DMS79 (cell line): ENCODE measurements around the gene TMTC2.
"Not testable (repeated sequence)": the region's sequence is repeated elsewhere in the genome, so short reads cannot be mapped to it uniquely, and the experiment has no call there.

Experiments
- DNase-seq: peaks from one replicate; lab custom pipeline; 2025; lab: John Stamatoyannopoulos, UW

TMTC2 gene

GRCh38 chr12:82845076-82845475, 158.4 kb downstream of the TMTC2 start:
- not testable (repeated sequence) for DNase-seq

- no peak for DNase-seq
These were observed 162.1 kb downstream of the TMTC2 start for GRCh38 chr12:82848845-82849244.

DNA sequence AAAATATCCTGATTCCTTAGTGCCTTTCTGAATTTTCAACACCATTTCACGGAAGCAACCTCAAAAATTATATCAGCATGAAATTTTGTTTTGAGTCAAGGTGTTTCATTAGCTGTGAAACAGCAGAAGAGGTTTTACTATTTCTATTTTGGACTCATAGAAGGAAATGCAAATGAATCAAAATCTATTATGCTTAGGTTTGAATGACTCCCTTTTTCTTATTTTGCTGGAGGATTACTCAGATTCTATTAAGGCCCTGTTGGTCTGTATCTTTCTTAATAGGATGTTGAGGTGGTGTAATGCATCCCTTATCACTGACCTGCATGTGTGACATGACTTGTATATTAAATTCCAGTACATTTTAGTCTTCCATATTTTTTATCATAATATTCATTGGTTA, 165.8 kb downstream of the TMTC2 start:
- DNase-seq: no peak

DNA sequence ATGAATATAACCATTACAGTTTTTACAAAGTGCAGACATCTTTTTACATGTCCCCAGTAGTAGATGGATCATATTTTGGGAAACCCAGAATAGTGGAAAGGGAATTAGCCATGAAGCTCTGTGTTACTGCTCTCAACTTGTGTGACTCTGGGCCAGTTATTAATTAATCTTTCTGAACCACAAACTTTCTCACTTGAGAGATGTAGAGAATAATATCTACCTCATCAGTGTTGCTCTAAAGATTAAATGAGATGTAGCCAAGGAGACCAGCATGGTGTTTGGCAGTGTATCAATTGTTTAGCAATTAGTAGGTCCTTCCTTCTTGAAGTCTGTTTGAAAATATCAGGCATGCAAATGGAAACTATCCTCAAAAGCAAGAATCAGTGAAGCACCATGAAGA, 169.2 kb downstream of the TMTC2 start:
- no peak for DNase-seq

DNA sequence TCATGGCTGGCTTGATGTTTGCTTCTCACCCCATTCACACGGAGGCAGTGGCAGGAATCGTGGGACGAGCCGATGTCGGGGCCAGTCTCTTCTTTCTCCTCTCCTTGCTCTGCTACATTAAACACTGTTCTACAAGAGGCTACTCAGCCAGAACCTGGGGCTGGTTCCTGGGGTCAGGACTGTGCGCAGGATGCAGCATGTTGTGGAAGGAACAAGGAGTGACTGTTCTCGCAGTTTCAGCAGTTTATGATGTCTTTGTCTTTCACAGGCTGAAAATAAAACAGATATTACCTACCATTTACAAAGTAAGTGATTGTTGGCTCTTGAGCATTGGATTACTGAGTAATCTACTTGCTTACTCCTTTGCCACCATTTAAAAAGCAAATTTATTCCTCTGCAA, 170.6 kb downstream of the TMTC2 start:
- DNase-seq: no peak

GRCh38 chr12:82857911-82858533, 171.3 kb downstream of the TMTC2 start:
- no peak for DNase-seq

- DNase-seq: no peak
These were observed 171.8 kb downstream of the TMTC2 start for GRCh38 chr12:82858534-82858917.

GRCh38 chr12:82862069-82862841, 175.5 kb downstream of the TMTC2 start:
- no peak for DNase-seq

- no peak for DNase-seq
These were observed 176.4 kb downstream of the TMTC2 start for GRCh38 chr12:82862876-82863649.

DNA sequence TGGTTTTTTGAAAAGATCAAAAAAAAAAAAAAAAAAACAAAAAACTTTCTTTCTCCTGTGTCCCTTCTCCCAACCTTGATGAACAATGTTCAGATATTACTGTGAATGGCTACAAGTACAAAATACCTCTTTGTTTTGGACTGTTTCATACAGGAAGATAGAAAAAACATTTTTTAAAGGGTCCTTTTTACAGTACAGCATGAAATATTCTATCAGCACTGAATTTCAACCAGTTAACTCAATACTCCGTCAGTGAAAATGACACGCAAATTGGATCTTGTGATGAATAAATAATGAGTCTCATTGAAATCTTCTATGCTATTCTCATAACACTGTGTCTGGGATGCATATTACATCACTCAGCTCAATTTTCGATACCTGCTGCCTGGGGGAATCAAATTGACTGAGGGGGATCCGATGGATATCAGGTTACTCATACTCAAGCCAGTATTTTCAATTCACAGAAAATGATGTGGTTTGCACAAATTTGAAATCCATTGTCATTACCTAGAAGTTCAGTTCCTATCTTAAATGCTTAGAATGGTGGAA, 179.6 kb downstream of the TMTC2 start:
- DNase-seq: no peak

GRCh38 chr12:82866946-82867345, 180.2 kb downstream of the TMTC2 start:
- no peak for DNase-seq

DNA sequence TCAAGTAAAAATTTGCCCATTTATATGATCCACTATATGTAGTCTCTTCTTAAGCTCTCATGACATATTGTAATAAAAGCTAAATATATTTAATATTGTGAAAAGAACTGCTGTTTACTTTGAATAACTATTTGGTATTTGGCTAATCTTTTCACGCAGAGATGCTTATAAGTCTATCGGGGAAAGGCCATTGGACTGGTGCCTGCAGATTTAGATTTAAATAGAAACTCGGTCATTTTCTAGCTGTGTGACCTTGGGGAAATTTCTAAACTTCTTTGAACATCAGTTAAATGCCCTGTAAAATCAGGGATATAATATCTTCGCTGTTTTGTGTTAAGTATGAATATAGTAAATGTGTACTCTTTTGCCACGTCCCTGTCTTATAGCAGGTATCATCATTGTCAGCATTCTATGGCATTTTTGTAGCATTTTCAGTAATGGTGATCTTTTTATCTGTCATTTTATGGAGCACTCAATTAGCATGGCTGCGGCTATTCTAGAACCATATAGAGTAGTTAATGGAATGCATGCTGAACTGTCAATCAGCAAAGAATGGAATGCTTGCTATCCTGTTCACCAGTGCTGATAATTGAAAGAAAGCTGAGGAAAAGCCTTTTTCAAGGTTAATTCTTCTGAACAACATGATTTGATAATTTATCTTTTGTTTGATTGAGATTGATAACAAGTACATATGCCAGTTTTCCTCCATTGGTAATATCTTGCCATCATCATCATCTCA, 181.2 kb downstream of the TMTC2 start:
- DNase-seq: no peak

DNA sequence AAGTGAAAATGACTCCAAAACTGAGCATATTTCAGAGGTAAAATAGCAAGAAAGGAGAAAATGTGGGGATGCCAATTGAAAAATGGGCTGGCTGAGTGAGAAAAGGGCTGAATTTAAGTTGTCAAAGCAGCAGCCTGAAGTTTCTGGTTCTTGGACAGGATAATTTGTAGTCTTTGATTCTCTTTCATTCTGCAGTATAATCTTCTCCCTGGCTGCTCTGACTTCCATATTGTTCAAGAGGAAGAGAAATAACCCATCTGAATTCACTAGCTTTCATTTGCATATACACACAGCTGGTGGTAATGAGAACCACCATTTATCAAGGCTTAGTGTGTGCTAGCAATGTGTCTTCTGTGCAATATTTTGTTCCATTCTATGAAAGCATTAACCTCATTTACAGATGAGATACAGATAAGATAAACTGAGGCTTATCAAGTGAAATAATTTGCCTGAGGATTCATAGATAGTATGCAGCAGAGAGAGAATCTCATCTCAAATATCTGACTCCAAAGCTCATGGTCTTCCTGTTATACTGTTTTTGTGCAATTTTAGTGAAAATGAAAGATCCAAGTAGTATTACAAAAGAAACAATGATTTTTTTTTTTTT, 184.2 kb downstream of the TMTC2 start:
- no peak for DNase-seq

- no peak for DNase-seq
These were observed 185.4 kb downstream of the TMTC2 start for GRCh38 chr12:82872088-82872487.

DNA sequence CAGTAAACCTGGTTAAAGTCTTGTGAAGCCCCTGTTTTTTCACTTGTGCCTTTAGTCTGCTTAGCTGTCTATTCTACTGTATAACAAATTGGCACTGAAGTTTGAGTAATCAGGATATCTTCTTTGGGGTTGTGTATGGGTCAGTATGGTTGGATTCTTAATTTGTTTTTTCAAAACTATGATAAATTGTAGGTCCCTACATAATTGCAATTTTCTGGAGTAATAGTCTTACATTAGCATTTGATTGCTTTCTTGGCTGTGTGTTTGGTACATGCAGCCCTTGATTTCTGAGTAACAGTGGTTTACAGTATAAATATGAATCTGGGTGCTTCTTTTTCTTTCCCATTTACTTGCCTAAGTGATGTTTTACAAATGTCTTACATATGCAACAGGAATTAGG, 186.6 kb downstream of the TMTC2 start:
- DNase-seq: no peak

DNA sequence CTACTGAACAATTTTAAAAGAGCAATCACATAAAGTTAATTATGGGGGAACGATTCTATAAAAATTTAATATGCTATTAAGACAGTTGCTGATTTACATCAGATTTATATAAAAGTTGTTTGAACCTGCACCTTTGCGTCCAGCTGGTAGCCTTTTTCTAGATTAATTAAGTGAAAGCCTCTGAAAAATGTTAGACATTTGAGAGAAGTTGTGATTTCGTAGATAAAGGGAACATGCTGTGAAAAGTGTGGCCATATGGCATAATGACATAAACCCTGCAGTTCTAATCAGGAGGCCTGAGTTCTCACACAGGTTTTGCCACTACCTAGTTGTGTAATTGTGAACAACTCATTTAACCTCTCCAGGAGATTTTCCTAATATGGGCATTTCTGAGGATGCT, 187.2 kb downstream of the TMTC2 start:
- no peak for DNase-seq

- no peak for DNase-seq
These were observed 188.2 kb downstream of the TMTC2 start for GRCh38 chr12:82874945-82875344.

- no peak for DNase-seq
These were observed 189.4 kb downstream of the TMTC2 start for GRCh38 chr12:82876075-82876474.

DNA sequence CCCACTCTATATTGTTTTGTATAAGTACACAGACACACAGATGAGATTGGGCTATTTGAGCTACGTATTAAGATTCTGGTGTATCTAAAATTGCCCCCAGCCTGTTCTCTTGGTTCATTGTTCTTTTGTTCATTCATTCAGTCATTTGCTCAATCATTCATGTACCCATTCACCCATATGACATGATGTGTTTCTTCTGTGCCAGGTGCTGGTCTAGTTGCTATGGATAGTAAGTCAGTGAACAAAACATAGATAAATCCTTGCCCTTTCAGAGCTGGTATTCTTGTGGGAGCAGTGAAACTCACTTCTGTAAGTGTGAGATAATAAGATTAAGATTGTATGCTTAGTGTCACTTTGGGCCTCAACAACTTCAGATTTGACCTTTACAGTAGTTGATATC, 191.3 kb downstream of the TMTC2 start:
- DNase-seq: no peak

DNA sequence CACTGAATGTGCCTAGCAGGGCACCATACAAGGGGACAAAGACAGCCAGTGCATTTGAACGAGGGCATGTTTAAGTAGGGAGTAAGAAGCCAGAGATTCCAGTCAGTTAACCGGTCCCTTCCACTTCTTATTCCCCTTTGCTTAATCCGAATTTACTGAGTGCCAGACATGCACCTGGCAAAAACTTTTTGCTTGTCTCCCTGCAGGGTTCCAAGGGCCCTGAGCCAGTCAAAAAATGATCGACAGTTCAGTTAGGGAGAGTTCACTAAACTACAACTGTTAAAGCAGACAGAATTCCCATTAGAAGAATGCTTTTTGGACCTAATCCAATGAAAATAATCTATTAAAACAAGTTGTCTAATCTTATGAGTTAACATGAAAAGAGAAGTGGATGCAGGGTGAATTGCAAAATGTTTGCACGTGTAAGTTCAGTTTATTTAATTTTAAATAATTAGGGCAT, 193.8 kb downstream of the TMTC2 start:
- DNase-seq: no peak
